GM12892 (cell line): Measurements from ENCODE around the gene ATRNL1.

ENCODE experiments used
- POLR2A ChIP-seq: IDR thresholded peaks from 2 replicates; pipeline ENCODE4 v1.6.1; 2011; ENCODE audit warnings: low read depth, low read length, control low read depth
- POLR2AphosphoS5 ChIP-seq: IDR thresholded peaks from 2 replicates; pipeline ENCODE4 v1.6.1; 2011; ENCODE audit warnings: low read depth, low read length, control low read depth
- TAF1 ChIP-seq: IDR thresholded peaks from 2 replicates; pipeline ENCODE4 v1.6.1; 2011; ENCODE audit warnings: low read depth, mild to moderate bottlenecking, control low read depth, low read length, borderline replicate concordance

DNA sequence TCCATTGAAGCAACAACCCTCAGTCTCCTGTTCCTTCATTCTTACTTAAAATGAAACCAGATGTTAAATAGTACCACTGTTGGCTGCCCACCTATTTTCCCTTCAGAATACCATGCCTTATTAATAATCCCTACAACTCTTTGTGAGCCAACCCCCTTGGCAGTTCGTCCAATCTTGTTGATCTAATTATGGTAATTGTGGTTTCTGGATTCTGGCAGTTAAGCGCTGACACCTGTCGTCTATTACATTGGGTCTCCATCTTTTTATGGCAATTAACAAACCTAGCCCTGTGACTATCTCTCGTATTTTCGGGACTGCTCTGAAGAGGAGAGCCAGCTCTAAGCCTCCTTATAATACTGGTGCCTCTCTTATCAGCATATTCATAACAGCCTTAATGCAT lies 432.0 kb downstream of the ATRNL1 start:
- TF ChIP-seq POLR2A = no peak
- no peak for TF ChIP-seq POLR2AphosphoS5
- TF ChIP-seq TAF1 = no peak
